Muscle of arm (tissue), 12 donors: ENCODE results near the gene RNF157. TPM values are rescaled to one million over a fixed set of nuclear protein-coding genes. Genes with fewer than 3 reads are reported as not detected.

Experiments
- DNase-seq: peaks from one replicate; pipeline ENCODE4 v3.0.0-alpha.2; 2013
- polyA plus RNA-seq, 12 donors: library from polyadenylated mRNA; unstranded; fragments of 120-200 nt; gene quantifications; one replicate each; pipeline ENCODE4 v1.2.1, GENCODE V29; 2013; ENCODE audit not compliant: insufficient read length in 12 of 12

RNF157 gene
- polyA plus RNA-seq, 12 donors, result 7.5 to 30.9 (median 13.0) TPM; not detected in 1

DNA sequence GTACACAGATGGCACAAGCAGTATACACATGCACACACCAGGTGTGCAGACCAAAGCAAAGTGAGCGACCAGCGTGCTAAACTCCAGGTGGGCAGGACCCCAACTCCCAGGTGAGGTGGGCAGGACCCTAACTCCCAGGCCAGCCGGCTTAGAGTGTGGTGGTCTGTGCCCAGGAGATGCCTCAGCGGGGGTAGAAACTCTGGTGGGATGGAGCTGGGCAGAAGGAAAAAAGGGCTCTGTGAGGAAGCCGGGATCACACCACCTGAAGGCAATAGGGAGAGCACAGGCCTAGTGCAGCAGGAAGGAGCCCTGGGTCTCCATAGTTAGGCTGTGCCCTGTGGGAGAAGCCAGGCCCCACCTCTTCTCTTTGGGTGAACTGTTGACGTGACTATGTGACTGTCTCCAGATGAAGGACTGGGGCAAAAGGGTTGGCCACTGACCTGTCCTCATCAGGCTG, 97.7 kb downstream of the RNF157 start:
- no peak for DNase-seq

DNA sequence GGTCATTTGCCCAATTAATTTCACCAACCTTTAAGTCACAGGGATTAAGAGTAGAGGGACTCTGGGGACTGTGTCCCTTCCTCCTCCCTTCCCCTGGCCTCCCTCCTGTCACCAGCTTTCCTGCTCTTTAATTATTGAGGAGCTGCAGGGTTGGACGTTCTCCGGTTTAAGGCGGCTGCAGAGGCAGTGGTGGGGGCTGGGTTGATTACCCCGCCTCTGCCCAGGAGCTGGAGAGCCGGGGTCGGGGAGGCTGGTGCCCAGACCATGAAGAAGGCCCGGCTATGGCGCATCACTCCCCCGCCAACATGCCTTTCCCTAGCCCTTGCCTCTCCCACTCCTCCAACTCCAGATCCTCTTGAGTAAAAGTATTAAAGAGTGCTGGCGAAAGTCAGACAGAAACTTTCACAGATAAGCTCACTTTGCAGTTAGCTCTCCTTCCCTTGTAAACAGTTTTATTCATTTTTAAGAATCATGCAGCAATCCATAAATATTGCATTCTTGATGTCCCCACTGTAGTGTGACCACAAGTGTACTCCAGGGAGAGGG, 98.2 kb downstream of the RNF157 start:
- DNase-seq, result no peak

DNA sequence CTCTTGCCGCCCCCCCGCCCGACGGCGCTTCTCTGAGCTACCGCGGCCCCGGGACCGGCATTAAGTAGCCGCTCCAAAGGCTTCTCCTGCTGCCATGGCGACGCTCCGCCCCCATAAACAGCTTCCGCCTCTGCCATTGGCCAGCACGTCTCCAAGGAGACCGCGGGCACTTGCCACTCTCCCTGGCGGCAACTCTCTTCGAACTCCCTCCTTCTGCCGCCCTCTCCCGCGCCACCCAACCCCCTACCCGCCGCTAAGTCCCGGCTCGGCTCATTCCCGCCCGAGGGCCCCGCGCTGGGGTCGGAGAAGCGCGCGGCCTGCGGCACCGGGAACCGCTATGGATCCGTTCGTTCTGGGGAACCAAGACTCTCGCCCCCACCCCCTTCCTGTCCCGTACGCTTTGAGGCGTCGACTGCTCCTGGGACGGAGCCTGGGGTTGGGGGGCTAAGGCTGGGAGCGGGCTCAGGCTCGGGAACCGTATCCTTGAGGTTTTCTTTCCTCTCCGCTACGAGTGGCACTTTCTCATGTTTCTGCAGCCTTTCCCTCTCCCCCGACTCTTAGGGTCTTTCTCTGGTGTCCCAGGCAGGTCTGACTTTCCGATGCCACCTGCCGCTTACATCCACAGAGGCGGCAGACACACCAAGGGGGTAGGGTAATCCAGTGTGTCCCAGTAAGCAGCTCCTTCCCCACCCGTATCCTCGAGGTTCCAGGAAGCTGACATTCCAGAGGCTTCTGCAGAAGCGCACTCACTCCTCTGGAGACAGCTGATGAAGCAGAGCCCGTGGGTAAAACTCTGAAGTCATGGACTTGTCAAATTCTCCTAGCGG, 98.9 kb downstream of the RNF157 start, which contains the start of gene FOXJ1:
Gene FOXJ1 (minus strand): TSS at position 34 of the 827 bp plus-strand sequence. CDS start 850 bp downstream, outside the sequence.
- DNase-seq, result peak; percentile 86

DNA sequence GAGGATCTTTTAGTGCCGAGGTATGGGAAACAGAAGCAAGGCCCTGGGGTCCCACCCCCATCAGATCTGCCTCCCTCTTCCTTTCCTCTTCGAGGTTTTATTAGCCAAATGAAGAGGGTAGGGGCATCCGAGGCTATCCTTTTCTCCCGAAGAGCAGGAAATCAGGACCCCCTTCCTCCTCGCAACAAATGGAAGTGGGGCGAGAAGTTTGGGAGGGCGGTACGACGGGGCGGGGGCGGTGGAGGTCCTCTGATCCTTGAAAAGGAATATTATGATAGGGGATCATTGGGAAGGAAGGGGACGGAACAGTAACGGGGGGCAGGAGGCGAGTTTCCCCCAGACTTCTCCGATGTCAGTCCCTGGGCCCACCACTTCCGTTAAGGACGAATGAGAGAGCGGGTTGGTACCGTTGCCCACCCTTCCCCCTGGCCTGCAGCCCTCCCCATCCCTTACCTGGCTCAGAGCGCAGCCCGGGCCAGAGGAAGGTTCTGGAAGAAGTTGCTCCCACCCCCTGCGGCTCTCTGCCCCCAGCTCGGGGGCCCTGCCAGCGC, 99.6 kb downstream of the RNF157 start:
- DNase-seq, result no peak

DNA sequence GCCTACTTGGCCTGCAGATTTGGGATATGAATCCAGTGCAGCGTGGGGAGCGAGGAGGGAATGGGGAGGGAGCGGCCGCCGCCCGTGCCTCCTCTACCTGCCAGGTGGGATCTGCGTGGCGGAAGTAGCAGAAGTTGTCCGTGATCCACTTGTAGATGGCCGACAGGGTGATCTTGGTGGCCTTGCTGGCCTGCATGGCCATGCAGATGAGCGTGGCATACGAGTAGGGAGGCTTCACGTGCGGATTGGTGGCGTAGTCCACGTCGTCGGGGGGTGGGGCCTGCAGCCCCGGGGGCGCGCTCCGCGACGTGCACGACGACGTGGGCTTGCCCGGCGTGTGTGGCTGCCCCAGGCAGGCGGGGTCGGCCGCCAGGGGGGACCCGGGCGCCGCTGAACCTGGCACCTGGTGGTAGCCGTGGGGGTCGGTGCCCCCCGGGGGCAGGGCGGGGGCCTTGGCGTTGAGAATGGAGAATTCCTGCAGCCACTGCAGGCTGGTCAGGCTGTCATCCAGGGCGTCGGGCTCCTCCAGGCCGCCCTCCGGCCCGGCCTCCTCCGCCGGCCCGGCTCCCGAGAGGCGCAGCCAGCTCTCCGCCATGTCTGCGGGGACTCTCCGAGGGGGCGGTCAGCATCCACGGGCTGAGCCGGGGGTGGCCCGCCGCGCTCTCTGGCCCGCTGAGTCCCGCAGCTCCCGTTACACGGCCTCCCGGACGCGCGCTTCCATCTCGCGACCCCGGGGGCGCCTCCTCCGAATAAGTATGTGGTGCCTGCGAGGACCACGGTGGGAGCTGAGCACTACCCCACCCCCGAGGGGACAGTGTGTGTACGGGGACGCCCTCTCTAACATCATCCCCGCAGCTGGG, 100.3 kb downstream of the RNF157 start:
- DNase-seq, result no peak

DNA sequence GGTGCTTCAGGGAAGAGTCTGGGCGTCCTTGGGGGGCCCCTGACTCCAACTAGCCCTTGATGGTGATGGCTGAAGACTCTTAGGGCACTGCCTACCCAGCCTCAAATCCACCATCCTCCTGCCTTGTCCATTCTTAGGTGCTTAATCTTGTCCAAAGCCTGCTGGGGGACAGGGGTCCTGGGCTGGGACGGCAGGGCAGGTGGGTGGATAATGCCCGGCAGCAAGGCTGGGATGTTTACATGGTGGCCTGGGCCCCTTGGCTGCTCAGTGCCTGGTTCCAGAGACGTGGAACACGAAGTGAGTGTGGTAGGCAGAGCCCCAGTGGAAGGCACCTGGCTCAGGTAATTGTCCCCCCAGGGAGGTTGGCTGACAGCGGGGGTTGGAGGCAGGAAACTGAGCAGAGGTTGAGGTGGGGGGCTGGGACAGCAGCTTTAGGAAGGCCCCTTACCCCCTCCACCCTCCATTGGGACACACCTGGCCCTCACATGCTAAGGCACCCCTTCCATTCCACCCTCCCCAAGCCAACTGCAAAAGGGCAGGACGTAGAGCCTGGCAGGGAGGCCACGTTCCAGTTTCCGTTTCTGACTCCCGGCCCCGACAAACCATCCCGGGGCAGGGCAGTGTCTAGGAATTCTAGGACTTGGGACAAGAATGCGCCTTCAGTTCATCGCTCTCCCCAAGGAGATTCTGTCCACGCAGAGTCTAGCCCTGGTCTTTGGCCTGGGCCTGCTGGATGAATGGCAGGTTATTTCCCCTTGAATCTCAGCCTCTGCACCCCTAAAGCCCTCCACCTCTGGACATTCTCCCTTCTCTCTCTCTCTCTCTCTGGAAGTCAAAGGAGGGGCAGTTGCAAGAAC, 101.2 kb downstream of the RNF157 start:
- DNase-seq, result no peak

DNA sequence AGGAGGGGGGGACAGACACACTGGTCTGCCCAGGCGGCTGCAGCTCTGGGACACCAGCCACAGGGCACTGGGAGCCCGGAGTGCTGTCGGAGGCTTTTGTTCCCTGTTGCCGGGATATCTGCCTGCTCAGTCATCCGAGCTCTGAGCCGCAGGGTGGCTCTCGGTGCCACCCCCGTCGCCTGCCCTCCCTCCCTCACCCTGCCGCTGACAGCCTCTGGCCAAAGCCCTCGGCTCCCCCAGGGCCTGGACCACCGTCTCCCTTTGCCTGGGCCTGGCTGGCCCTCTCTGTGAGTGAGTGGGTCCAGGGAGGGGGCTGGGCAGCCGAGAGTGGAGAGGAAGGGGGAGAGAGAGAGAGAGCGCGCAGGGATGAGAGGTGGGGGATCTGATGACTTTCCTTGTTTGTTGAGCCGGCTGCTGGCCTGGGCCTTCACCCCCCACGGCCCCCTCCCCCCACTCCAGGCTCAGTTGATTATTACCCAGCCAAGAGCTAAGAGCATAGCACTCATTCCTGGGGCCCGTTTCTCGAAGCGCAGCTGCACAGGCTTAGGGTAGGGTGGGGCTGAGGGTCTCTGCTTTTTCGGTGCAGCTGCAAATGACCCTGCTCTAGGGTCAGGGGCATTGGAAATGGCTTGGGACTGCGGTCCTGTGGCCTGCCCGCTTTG, 101.9 kb downstream of the RNF157 start:
- DNase-seq, result no peak

DNA sequence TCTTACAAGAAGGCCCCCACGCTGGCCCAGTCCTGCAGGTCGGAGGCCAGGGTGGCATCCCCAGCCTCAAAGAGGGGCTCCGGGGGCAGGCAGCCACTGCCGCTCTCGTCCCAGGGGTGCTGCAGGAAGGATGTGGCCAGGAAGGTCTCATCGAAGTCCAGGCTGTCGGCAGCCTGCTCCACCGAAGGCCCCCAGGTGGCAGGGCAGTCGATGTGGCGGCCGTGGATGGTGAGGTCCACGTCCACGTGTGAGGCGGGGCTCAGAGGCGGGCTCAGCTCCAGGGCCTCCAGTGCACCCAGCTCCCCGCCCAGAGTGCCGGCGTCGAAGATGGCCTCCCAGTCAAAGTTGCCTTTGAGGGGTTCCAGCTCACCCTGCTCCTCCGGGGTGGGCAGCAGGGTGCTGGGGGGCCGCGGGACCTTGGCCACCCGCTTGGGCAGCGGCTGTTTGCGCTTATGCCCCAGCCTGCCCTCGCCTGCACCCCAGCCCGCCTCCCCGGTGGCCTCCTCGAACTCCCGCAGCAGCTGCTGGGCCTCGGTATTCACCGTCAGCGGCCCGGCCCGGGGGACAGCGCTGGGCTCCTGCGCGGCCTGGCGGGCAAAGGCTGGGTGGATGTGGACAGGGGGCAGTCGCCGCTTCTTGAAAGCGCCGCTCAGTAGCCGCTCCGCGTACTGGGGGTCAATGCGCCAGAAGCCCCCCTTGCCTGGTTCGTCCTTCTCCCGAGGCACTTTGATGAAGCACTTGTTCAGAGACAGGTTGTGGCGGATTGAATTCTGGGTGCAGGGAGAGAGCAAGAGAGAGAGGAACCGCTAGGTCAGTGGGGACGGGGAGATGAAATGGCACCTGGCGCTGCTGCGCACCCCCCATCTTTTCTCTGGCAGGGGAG, 102.7 kb downstream of the RNF157 start:
- no peak for DNase-seq

DNA sequence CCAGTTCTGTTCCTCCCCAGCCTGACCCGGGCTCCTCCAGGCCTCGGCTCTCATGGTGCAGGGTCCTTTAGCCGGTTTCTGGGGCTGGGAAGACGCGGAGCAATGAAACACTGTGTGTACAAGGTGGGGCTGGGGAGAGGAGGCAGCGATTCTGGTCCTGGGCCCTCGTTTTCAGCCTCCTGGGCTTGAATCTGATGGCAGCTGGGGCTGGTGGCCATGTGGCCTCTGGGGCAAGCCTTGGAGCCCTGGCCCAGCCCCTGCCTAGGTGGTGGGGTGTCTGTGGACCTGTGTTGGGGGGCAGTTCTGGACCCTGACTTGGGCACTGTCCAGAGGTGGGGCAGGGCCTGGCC, 103.3 kb downstream of the RNF157 start:
- no peak for DNase-seq

DNA sequence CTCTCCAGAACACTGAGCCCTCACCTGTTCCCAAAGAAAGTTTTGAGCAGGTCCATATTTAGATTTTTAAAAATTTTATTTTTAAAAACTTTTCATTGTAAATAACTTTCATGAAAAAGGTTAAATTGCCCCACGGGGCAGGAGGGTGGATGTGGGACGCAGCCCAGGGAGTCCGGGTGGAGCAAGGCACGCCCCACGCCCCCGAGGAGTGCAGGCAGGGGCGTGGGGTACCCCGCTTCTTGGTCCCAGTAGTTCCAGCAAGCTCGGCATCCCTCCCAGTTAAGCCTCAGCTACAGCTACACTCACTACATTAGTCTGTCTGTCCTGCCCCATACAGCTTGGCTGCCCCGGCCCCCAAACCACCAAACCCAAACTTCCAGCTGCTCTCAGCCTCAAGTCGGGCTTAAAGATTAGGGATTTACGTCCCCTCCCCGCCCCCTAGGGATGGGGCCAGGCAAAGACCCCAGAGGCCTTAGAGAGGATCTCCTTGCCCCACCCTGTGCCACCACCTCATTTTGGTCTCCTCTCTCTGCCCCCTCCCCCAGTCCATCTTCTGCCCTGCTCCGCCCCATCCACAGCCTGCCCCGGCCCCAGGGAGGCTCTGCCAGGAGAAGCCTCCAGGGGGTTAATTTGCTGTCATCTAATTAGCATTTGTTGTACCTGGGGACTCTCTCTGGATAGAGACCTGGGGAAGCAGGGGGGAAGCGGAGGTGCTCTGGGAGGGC, 103.9 kb downstream of the RNF157 start:
- DNase-seq, result no peak

DNA sequence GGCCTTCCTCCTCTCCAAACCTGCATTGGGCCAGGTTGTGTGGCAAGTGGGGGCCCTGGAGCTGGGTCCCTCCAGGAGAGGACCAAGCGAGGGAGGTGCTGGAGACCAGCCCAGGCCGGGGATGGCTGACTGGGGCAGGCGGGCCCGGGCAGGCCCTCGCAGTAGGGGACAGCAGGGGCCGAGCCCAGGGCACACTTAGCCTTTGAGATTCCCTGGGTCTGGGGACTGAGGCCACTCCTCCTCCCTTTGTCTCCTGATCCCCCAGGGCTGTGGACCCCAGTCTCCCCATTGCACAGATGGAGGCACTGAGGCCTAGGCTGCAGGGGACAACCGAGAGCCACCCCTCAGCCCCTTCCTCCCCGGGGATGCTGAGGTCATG, 104.5 kb downstream of the RNF157 start:
- DNase-seq, result no peak

DNA sequence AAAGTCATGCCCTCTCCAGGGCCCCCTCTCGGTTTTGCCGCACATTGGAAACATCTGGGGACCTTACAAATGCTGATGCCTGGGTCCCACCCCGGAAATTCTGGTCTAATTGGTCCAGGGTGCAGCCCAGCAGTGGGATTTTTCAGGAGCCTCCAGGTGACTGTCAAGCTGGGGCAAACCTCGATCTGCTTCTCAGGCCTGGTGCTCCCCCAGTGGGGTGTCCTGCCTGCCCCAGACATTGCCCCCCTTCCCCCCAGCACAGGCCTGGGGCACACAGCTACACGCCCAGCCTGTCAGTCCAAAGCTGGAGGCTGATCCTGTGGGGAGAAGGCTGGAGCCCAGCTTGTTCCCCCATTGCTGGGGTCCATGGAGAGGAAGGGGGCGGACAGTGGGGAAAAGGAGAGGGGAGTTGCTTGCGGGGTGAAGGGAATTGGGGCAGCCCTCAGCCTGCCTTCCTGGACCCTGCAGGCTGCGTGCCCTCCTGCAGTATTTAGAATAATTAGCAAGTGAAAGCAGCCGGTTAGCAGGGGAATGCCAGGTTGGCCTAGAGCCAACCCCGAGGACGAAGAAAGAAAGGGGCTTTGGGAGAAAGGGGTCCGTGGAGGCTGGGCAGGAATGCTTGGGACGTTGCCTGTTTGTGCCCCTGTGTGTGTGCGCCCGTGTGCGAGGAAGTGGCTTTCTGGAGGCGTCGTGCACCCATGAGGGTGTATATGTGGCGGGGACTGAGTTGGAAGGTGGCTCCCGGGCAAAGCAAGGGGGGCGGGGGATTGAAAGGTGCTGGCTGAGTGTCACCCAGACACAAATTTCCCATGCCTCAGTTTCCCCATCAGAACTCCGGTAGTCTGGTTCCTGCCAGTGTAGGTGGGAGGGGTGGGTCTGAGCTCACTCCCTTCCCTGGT, 105.1 kb downstream of the RNF157 start:
- no peak for DNase-seq

DNA sequence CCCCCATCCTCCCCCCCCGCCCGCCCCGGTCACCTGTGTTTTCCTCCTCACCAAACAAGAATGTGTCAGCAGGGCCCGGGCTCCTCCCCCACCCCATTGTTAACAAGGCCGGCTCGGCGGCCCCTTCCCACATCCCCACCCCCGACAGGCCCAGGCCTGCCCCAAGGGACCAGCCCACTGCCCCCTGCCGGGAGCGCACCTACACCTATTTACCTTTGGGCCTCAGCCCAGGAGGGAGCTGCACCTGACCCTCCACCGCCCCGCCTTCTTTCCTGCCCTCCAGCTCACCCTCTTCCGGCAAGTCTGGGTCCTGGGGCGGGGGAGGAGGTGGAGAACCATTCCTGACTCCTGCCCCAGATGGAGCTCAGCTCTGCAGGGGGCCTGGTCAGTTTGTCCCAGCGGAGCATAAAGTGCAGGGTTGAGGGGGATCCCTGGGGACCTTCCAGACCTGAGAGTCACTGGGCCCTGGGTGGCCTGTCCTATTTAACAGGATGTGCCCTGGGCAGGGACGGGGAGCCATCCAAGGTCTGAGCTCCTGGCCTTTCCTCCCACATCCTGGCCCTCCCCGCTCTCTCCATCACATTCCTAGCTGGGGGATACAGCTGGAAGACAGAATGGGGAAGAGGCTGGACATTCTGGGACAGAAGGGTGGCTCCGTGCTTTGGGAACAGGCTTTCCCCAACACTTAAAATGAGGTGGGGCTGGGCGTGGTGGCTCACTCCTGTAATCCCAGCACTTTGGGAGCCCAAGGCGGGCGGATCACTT, 107.5 kb downstream of the RNF157 start:
- no peak for DNase-seq

DNA sequence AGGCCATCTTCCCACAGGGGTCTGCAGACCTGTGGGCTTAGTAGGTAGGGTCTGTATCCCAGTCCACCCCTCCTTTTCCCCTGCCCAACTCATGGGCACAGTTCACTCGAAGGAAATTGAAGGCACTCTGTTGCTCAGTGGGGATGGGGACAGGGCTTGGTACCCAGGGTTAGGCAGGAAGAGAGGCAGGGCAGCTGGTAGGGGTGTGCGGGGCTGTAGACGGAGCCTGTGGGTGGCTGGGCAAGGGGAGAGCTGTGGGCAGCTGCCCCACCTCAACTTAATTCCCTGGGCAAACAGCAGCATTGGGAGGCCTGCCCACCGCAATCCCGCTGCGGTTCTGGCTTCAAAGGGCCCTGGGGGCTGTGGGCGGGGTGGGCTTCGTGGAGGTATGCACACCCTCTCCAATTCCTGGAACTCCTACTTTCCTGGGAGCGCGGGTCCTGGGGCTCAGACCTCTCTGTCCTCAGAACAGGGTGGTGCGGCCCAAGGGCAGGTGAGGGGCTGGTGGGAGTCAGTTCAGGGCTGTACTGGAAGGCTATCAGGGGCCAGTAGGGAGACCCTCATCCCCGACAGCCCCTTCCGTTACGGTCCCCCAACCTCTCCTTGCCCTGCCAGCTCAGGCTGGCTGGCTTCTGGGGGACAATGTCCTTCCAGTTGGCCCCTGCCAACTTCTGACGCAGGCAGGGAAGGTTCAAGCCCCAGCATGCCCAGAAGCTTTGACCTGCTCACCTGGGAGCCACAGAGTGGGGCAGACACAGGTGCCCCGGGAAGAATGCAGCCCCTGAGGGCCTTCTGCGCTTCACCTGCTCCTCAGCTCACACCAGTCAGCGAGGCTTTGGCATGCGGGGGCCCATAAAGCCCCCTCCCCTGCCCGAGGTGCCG, 108.4 kb downstream of the RNF157 start:
- DNase-seq, result no peak

DNA sequence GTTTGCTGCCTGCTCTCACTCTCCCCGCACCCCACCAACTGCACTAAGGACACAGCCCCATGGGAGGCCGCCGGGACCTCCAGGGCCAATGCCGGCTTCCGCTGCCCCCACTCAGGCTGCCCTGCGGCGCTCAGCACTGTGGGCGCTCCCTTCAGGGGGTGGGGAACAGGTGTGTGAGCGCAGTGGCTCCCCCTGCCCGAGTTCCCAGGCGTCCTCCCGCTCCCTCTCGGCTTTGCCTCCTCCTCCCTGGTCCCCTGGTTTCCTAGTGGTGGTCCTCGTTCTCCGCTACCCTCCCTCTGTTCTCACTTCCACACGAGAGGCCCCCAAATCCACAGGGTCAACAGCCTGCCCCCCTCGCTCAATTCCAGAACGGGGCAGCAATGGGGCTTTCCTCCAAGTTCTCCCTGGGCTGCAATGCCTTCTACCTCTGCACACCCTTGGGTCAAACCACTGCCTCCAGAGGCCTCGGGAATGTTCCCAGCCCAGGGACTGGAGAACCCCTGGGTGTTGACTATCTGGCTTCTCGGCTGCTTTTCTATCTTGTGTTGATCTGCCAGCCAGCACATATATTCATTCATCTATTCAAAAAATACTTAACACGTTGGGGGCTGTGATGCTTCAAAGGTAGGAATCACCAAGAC, 109.1 kb downstream of the RNF157 start:
- DNase-seq, result no peak

DNA sequence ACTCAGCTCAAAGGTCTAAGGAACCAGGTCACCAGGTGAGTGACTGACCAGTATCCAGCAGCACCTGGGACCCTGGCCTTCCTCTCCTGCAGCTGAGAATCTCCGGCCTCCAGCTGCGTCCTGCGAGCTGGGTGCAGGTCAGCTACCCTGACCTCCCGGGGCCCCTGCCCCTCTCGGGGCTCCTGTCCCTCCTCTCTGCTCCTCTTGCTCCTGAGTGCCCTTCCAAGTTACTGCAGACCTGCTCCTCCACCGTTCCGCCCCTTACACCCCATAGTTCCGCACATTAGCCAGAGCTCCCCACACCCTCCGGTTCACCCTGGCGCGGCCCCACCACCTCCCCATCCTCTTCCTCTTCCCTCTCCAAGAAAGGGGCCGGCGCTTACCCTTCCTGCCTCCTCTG, 109.8 kb downstream of the RNF157 start:
- no peak for DNase-seq
